ENCODE data around the gene YOD1.

The YOD1 gene

DNA sequence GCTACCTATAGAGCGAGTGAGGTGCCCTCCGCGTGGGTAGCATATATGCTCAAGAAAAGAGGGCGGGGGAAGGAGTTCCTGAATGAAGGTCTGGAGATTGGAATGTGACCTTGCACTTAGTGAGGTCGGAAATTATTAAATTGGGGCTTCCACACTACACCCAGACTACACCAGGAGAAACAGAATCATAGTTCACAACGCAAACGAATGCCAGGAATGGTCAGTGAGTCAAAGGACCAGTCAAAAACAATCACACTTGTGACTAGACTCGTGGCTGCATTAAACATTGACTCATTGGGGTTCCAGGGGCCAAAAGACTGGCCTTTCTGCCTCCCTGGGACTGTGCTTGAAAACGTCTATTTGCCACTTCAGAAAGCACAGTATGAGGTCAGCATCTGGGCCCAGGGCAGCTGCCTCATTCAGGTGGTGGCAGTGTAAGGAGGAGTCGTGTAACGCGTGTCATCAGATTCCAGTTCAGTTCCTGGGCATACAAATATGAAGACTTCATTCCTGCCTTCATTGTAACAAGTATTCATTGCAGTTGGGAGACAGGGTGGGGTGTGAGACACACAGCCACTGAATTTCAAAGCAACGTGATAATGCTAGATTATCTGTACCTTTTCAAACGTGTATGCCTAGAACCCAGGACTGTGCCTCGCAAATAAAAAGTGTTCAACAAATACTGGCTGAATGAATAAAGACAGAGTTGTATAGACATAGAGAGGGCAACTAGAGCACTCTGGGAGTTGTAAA lies at the start of gene YOD1:
TSS of gene YOD1 (minus strand) at position 18 of the 753 bp plus-strand sequence. CDS start 178 bp downstream, outside the sequence.
- in situ Hi-C loops (cut with HindIII; ENCODE audit: low sequenced_read_pairs): loop anchor here (25.0 kb wide), 1 partner anchor 361 kb away; no protein-coding TSS in a partner anchor

DNA sequence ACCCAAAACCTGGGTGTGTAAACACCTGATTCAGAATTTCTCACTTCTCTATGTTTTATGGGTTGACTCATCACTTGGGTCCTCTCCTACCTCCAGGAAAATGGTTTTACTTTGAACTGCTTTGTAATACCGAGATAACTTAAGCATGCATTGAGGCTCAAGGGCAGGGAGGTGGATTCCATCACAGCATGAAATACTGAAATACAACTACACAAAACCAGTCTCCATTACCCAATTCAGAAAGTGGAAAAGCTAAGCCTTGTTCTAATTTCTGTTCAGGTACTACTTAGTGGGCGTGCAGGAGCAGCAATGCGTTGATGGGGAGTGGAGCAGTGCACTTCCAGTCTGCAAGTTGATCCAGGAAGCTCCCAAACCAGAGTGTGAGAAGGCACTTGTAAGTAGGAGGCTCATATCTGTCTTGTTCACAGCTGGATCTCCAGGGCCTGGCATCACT lies 46.9 kb upstream of the YOD1 start:
- in situ Hi-C loops (cut with HindIII; ENCODE audit: low sequenced_read_pairs): no loop called here

DNA sequence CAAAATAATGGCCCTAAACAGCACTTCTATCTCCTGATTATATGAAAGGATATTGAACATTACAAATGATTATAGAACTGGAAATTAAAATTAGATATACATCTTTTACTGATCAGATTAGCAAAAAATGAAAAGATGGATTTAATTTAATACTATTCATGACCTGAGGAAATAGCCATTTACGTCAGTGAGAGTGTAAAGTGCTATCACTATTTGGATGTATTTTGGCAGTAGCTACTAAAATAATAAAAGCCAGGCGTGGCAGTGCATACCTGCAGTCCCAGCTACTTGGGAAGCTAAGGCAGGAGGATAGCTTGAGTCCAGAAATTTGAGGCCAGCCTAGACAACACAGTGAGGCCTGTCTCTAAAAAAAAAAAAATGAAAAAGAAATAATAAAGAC lies 42.9 kb upstream of the YOD1 start:
- in situ Hi-C loops (cut with HindIII; ENCODE audit: low sequenced_read_pairs): no loop called here

DNA sequence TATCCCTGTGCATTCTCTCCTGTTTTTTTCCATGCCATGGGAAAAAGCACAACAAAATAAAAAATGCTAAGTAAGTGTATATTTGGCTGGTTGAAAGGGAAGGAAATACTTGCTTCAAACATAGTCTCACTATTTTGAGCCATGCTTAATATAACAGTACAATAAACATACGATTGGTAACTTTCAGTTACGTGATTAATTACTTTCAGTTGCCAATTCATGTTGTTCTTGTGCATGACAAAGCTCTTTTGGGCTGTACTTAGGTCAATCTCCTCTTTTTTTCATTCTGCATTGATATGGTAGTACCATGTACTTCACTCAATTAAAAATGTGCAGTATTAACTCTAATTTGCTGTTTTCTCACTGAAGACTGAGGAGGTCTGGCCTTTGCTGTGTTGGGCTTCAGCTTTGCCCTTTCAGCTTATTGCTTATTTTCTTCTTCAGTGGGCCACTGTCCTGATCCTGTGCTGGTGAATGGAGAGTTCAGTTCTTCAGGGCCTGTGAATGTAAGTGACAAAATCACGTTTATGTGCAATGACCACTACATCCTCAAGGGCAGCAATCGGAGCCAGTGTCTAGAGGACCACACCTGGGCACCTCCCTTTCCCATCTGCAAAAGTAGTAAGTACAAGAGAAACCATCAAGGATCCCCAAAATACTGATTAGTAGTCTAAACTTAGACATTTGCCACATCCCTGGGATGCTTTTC lies 40.3 kb upstream of the YOD1 start:
- in situ Hi-C loops (cut with HindIII; ENCODE audit: low sequenced_read_pairs): no loop called here

DNA sequence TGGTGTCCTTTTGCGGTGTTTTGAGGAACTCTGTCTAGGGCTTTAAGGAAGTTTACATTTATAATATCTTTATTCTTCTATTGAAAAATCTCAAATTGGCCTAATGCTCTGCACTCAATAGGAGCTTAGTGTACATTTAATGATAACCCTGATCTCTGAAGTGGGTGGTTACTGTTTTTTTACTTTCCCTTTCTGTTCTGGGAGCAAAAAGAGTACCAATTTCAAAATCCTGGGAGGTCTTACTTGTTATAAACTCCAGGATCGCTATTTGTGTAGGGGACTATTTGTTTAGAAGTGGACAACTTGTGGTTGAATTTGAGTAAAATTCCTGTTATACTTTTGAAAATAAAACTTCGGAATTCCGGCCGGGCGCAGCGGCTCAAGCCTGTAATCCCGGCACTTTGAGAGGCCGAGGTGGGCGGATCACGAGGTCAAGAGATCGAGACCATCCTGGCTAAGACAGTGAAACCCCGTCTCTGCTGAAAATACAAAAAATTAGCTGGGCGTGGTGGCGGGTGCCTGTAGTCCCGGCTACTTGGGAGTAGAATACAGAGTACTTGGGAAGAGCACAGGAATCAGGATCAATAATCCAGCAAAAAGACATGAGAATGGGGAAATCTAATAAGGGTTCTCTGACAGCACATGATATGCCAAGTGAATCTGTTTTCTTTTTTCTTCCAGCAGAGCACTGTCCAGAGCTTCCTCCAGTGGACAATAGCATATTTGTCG lies 38.8 kb upstream of the YOD1 start:
- in situ Hi-C loops (cut with HindIII; ENCODE audit: low sequenced_read_pairs): no loop called here

DNA sequence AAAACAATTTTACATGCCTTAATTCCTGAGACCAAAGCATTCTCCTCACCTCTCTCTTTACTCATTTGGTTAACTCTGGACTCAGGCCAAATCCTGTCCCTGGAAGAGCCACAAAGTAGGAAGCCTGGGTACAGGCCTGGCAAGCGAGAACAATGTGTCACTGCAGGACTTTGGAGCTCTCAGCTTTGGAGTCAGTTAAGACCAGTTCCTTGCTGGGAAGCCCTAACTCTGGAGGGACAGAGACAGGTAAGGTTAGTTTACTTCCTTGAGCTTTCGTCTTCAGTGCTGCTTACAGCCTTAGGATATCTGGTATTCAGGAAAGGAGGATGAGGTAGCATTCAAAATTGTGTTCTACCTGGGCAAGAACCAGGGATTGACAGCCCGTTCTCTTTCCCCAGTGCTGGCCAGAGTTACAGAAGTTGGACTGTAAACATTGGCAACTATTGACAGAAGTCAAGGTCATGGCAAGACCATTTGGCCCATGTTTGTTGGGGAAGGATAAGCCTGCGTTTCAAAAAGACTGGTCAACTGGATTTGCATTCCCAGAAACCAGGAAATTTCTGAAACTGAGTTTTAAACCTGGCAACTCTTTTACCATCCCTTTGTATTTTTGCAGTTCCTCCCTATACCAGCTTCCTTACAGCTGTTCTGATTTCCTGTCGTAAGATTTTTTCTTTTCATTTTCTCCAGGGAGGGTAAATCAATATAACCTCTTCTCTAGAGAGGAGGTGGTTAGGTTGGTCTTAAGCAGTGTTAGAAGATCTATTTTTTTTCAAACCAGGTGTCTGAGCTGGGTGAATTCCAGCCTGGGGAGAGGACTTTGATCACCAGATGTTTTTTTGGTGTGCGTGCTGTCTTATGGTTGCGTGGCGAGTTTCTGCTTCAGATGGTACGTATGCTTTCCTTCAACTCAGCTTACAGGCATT lies 38.0 kb upstream of the YOD1 start, which contains the start of gene C4BPB:
TSS of gene C4BPB (plus strand) at position 160 of the 926 bp plus-strand sequence. CDS start at position 832, 672 bp downstream.
- in situ Hi-C loops (cut with HindIII; ENCODE audit: low sequenced_read_pairs): no loop called here

DNA sequence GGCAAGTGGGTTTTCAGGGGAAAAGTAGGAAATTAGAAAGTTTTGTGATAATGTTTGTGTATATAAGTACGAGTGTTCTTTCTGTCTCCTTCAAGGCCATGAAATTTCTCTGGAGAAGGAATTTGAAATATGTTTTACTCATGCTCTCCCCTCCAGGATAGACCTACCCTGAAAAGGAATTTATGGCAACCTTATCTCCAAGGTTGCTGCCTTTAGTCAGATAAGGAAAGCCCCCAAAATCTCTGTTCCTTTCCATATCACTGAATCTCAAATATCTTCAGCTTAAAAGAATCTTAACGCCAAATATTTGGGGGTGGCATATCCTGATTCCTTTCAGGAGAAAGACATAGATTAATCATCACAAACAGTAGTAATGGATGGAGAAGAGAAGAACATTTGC lies 37.2 kb upstream of the YOD1 start:
- in situ Hi-C loops (cut with HindIII; ENCODE audit: low sequenced_read_pairs): no loop called here

DNA sequence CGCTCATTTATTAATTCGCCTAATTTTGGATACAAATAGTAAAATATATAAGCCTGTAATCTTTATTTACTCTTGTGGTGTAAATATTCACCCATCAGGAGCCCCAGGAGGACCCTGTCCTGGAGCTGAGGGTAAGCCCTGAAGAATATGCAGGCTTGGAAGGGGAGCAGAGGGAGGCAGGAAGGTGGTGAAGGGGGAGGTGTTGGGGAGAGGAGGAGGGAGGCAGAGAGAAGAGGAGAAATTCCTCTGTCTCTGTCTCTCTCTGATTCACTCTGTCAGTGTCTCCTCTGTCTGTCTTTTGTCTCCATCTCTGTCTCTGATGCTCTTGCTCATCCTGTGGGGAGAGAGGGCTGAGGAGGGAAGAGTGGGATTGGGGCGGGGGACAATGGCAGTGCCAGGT lies 34.9 kb upstream of the YOD1 start:
- in situ Hi-C loops (cut with HindIII; ENCODE audit: low sequenced_read_pairs): no loop called here

DNA sequence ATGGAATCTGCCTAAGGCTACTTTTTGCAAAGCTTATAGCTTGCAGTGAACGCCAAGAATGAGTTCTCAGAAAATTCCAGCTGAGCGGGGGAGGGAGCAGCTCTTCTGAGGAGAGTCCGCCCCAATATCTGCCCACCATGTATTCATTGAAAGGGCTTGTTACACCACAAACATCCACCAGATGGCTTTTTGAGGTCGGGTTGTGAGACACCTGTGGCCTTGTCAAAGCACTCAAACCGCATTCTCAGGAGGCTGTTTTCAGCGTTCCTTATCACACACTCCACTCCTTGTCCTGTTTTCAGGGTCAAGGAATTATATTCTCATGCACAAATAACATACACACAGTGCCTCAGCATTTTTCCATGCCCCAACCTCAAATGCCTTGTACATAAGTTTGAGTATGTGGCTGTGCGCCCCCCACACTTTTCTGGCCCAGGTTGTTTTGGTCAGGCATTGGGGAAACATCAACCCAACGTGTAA lies 33.7 kb upstream of the YOD1 start:
- in situ Hi-C loops (cut with HindIII; ENCODE audit: low sequenced_read_pairs): no loop called here

DNA sequence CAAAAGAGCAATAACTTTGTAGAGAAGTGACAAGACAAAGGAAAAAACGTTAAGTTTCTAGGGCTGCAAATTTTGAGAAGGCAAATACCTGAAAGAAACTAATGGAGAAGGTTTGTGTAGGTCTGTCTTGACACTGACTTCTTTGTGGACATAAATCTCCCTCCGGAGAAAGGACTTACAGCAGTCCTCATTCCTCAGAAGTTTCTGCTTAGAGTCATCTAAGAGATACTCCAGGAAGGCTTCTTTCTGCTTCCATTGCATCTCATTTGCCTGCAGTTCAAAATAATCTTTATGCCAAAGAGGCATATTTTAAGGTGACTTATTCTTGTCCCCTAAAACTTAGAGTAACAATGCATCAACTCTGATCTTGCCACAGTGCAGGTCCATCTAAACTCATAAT lies 33.2 kb upstream of the YOD1 start:
- in situ Hi-C loops (cut with HindIII; ENCODE audit: low sequenced_read_pairs): no loop called here

DNA sequence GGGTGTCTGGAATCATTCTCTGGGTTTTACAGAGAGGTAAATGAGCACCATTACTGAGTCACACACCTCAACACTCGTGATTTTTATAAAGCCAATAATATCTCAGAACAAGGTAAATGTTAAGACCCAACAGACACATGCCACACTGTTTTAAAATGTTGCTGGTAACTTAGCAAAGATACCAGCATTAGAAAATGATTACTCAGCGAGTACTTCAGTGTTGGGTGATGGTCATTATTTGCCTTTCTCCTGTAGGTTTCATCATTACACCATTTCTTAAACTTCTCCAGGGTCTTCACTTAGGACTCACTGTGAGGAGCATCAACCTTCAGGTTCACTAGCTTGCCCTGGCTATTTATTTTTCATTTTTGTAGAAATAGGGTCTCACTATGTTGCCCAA lies 30.8 kb upstream of the YOD1 start:
- in situ Hi-C loops (cut with HindIII; ENCODE audit: low sequenced_read_pairs): no loop called here

DNA sequence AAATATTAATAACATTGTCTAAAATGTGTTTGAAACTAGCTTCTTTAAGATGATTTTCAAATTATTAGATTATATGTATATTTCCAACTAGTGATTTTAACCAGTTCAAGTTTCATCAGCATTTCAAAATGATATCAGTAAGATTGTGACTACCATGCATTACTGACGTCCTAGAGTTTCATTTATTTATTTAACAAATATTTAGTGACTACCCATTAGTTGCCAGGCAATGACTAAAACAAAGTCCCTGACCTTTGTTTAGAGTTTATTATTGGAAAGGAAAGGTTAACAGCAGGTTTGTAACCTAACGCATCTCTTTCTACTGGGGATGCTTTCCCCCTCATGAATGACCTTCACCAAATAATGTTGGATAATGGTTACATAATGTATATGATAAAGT lies 30.1 kb upstream of the YOD1 start:
- in situ Hi-C loops (cut with HindIII; ENCODE audit: low sequenced_read_pairs): no loop called here

DNA sequence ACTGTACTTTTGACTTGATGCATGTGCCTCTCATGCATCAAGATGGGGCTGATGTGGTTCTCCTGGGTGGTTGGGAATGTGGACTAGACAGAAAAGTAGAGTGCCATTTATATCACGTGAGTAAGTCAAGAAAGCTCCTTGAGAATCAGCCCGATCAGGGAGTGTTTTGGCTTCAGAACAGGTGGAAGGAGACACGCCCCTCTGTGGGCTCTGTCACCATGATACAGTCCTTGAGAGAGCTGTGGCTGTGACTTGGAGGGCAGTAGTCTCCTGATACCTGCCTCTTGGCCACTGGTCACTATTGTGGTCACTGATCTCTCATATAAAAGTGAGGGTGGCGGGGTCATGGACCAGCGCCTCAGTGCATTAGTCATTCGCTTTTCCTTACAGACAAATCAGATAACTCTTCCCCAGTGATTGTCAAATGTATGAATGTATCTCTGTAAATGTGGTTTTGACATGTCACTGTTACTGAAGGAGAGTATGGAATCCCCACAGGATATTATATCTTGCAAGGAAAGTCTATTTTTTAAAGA lies 28.8 kb upstream of the YOD1 start:
- in situ Hi-C loops (cut with HindIII; ENCODE audit: low sequenced_read_pairs): no loop called here

DNA sequence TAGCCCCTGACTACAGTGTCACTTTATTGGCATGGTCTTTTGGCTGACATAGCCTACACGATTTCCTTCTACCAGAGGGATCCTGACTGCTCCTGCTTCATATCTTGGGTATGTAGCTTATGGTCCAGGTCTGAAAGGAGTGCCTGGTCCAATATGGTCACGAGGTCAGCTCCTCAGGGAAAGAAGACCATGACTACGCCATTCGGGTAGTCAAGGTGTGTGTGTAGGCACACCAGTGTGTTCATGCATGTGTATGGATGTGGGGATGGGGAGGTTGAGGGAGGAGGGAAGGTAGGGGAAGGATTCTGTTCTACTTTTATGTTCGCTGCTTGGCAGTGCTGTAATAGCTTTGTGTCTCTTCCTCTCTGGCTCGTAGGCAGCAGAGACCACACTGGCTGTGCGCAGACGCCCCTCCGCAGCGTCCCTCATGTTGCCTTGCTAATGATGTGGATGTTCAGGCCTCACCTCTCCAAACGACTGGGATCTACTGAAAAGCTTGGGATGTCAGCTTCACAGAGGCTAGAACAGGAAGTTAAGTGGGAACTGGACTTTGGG lies 27.6 kb upstream of the YOD1 start:
- in situ Hi-C loops (cut with HindIII; ENCODE audit: low sequenced_read_pairs): no loop called here

DNA sequence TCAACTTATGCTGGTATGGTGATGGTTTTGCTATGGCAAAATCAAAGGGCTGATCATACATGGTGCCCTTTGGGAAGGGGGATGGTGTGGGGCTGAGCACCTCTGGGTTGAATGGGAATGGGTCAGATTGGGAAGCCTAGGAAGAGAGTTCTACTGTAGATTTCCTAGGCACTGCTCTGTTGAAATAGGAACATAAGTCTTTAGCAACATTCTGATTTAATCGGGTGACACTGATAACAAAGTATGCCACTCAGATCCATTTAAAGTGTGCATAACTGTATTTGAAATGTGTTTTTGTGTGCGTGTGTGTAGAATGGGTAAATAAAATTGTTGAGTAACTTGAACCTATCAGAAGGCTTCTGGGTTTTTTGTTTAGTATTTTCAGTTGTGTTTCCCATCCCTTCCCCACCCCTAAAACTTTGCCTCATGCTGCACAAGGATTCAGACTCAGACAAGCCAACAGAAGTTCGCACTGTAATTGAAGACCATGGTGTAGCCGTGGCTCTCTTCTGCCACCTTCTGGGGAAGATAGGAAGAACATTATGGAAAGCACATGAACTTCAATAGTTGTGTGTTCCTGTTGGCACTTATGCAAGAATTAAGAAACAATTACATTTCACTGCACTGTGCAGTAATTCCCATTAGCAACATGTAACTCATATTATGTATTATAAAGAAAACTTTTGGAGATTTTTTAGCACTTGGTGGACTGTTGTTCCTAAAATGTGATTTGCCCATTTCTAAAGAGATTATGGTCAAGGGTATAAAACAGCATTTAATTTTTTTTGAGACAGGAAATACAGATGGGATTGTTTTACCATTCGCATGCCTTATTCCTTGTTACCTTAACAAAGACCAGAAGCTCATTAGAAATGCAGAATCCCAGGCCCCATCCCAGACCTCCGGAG lies 26.7 kb upstream of the YOD1 start:
- in situ Hi-C loops (cut with HindIII; ENCODE audit: low sequenced_read_pairs): no loop called here

DNA sequence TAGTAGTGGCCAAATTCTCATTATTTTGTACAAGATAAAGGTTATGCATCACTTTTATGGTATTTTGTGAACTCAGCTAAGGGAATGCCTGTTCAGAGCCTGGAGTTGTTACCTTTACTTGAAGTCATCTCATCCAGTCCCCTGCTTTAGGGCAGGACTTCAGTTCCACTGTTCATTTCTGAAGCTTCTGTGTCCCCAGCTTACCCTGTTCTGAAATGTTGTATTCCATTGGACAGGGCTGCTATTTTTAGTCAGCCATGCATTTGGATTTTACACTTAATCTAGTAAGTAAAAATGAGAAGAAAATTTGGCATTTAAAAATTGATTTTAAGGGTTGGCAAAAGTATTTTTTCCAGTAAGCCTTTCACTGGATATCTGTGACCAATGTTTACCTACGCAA lies 26.0 kb upstream of the YOD1 start:
- in situ Hi-C loops (cut with HindIII; ENCODE audit: low sequenced_read_pairs): no loop called here

DNA sequence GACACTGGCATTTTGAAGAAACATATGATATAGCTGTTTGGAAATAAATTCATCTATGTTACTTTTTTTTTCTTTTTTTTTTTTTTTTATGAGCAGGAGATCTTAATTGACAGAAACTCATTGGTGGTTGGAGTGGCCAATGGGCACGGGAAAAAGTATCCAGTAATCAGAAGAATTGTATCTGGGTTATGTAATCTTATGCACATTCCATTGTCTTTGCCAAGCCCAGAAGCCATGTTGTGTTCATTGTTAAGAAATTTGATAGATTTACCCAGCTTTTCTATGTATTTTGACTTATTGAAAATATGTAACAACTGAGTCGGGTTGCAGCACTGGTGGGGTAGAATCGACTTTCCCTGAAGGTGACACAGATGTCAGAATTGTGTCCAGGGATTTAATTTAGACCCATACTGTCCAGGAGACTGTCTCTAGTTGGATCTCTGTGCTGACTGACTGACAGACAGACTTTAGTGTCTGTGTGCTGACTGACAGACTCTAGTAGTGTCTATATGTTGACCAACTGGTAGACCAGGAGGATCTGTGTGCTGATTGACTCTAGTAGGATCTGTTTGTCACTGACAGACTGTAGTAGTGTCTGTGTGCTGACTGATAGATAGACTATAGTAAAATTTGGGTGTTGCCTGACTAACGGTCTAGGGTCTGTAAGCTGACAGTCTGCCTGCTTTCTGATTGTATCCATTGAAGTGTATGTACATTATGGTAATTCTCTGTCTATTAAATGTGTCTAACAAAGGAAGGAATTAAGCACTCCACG lies 25.4 kb upstream of the YOD1 start:
- in situ Hi-C loops (cut with HindIII; ENCODE audit: low sequenced_read_pairs): no loop called here
